ENCODE measurements around the gene CNTNAP2.

- TF ChIP-seq CTCF (IDR thresholded peaks at IDR 0.05) (no peak), POLR2A (IDR thresholded peaks at IDR 0.05) (no peak)
Observed at GRCh38 chr7:147079083-147079482, 962.5 kb downstream of the CNTNAP2 start.

All from uterus (tissue), 2 donors.